ENCODE results near the gene SBNO2. TPM values are rescaled to one million over a fixed set of nuclear protein-coding genes. Genes with fewer than 3 reads are reported as not detected.

The SBNO2 gene
- total and polyA plus RNA-seq, 9 of the 15 experiments (the other 6 are each of a cell fraction or from before 2014, with no cell fraction given) = 0.01 to 46.2 (median 6.7) TPM

DNA sequence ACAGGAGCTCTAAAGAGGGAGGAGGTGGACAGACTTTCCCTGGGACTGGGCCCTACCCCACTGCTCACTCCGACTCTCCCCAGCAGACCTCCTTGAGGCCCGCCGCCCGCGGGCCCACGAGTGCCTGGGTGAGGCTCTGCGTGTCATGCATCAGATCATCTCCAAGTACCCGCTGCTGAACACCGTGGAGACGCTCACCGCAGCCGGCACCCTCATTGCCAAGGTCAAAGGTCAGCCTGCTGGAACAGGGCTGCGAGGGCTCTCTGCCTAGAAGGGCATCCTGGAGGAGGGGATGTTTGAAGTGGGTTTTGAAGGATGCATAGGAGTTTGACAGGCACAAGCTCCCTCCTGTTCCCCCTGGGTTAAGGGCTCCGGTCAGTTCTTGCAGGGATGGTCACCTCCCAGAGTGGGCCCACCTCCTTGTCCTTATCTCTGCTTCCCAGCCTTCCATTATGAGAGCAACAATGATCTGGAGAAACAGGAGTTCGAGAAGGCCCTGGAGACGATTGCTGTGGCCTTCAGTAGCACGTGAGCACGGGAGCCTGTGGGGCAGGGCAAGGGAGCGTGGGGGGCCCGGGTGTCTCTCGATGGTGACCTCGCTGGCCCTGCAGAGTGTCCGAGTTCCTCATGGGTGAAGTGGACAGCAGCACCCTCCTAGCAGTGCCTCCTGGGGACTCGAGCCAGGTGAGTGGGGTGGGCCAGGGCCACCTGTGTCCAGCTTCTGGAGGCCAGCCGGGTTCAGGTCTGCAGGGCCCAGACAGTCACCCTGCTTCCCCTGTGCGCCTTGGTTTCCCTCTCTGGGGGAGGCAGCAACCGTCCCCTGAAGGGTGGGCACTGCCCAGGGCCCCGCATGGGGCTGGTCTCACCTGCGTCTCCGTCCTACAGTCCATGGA, 100.8 kb downstream of the SBNO2 start (continued):
- TF ChIP-seq TAF9B (IDR thresholded peaks at IDR 0.05; ENCODE audit: partially characterized antibody) = no peak
- no peak for TF ChIP-seq HMG20B (CRISPR knock-in tag; IDR thresholded peaks at IDR 0.05)
- TF ChIP-seq, protein P1, sequence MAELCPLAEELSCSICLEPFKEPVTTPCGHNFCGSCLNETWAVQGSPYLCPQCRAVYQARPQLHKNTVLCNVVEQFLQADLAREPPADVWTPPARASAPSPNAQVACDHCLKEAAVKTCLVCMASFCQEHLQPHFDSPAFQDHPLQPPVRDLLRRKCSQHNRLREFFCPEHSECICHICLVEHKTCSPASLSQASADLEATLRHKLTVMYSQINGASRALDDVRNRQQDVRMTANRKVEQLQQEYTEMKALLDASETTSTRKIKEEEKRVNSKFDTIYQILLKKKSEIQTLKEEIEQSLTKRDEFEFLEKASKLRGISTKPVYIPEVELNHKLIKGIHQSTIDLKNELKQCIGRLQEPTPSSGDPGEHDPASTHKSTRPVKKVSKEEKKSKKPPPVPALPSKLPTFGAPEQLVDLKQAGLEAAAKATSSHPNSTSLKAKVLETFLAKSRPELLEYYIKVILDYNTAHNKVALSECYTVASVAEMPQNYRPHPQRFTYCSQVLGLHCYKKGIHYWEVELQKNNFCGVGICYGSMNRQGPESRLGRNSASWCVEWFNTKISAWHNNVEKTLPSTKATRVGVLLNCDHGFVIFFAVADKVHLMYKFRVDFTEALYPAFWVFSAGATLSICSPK (IDR thresholded peaks at IDR 0.05; ENCODE audit: borderline replicate concordance) = no peak
- no peak for TF ChIP-seq KDM5B (IDR thresholded peaks at IDR 0.05; ENCODE audit: insufficient replicate concordance, low read depth, low read length)
- TF ChIP-seq, protein P2, sequence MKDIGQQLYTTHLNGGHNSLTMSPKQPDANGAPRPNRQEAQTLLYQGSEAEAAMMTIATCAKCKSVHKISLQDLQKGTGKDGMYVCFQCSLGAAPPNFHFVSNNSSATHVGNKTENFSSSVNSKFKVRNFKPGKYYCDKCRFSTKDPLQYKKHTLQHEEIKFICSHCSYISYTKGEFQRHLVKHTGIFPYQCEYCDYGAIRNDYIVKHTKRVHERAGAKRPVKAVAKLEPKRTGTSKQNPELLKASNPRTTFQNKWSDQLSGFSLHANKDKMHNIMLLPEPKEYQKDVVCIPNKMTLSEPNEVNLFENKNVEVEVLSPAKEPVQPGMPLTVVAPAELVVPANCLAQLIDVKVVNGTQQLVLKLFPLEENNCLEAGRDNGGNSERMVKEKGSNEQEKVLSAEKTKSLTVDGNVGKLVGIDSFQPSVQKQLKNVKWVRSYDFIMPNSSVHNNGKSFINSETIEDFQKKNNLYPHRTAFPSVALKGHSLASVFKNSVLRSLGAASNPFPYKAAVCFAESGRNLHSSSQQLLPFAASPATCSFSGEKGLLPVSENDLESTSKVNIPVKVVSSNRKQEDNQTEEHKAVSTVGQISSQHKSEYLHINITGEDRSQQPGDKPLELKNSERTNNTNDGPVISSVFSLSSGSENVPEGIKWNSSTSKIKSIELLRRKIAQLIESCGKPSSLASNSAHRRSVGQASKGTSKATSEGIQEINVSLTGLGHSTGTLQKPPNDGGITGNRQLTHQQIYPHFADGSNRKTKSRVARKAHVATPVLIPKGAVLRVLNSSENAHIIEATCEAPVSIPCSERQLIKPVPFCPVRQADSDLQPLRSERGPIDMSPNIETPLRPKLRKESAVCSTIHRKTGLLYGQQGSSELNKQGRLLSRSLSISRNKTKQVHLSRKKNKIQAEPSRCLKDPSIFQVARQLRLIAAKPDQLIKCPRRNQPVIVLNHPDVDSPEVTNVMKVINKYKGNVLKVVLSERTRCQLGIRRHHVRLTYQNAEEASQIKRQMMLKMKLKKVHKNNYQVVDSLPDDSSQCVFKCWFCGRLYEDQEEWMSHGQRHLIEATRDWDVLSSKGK (CRISPR knock-in tag; IDR thresholded peaks at IDR 0.05) = no peak
- TF ChIP-seq TAF7 (tag; IDR thresholded peaks at IDR 0.05) = no peak
- TF ChIP-seq FIP1L1 (IDR thresholded peaks at IDR 0.05; ENCODE audit: low read depth, low read length, poor library complexity, severe bottlenecking) = no peak
- TF ChIP-seq, protein P3, sequence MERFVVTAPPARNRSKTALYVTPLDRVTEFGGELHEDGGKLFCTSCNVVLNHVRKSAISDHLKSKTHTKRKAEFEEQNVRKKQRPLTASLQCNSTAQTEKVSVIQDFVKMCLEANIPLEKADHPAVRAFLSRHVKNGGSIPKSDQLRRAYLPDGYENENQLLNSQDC (CRISPR knock-in tag; IDR thresholded peaks at IDR 0.05) = no peak
- TF ChIP-seq RBM14 (IDR thresholded peaks at IDR 0.05; ENCODE audit: borderline replicate concordance, insufficient read depth, low read depth, low read length) = no peak
- no peak for TF ChIP-seq ZNF324 (CRISPR knock-in tag; IDR thresholded peaks at IDR 0.05)
- TF ChIP-seq, protein P4, sequence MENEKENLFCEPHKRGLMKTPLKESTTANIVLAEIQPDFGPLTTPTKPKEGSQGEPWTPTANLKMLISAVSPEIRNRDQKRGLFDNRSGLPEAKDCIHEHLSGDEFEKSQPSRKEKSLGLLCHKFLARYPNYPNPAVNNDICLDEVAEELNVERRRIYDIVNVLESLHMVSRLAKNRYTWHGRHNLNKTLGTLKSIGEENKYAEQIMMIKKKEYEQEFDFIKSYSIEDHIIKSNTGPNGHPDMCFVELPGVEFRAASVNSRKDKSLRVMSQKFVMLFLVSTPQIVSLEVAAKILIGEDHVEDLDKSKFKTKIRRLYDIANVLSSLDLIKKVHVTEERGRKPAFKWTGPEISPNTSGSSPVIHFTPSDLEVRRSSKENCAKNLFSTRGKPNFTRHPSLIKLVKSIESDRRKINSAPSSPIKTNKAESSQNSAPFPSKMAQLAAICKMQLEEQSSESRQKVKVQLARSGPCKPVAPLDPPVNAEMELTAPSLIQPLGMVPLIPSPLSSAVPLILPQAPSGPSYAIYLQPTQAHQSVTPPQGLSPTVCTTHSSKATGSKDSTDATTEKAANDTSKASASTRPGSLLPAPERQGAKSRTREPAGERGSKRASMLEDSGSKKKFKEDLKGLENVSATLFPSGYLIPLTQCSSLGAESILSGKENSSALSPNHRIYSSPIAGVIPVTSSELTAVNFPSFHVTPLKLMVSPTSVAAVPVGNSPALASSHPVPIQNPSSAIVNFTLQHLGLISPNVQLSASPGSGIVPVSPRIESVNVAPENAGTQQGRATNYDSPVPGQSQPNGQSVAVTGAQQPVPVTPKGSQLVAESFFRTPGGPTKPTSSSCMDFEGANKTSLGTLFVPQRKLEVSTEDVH (IDR thresholded peaks at IDR 0.05; ENCODE audit: low read depth, partially characterized antibody) = no peak
- no peak for TF ChIP-seq NFATC3 (IDR thresholded peaks at IDR 0.05)
- TF ChIP-seq SMC3 (conservative IDR thresholded peaks at IDR 0.05; ENCODE audit: insufficient read depth, low read depth, low read length) = no peak
- TF ChIP-seq, protein P5, sequence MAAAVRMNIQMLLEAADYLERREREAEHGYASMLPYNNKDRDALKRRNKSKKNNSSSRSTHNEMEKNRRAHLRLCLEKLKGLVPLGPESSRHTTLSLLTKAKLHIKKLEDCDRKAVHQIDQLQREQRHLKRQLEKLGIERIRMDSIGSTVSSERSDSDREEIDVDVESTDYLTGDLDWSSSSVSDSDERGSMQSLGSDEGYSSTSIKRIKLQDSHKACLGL (CRISPR knock-in tag; IDR thresholded peaks at IDR 0.05; ENCODE audit: borderline replicate concordance, poor library complexity, severe bottlenecking) = no peak
- TF ChIP-seq, protein P6, sequence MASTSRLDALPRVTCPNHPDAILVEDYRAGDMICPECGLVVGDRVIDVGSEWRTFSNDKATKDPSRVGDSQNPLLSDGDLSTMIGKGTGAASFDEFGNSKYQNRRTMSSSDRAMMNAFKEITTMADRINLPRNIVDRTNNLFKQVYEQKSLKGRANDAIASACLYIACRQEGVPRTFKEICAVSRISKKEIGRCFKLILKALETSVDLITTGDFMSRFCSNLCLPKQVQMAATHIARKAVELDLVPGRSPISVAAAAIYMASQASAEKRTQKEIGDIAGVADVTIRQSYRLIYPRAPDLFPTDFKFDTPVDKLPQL (IDR thresholded peaks at IDR 0.05; ENCODE audit: extremely low read depth, insufficient read length) = no peak
